IMR-90 (cell line): ENCODE data around the gene H1-8. TPM values are rescaled to one million over a fixed set of nuclear protein-coding genes. Genes with fewer than 3 reads are reported as not detected.

Experiments
- ATAC-seq: fragments of 200-7000 bp; cut with Tn5 transposase; 2 replicates; pipeline ENCODE4 v1.9.1; 2020; ENCODE audit warnings: low read depth, mild to moderate bottlenecking, moderate library complexity
- BruUV-seq: library from RNA; stranded (reverse); fragments of 400-500 nt; replicated peaks from 2 replicates; lab custom pipeline; 2021; lab: Mats Ljungman, UMichigan
- CTCF ChIA-PET: fragments of 300-600 bp; formaldehyde crosslinking; extraction: SDS; loops from one replicate; lab custom pipeline; 2021; ENCODE audit warnings: antibody characterized with exemption; lab: Yijun Ruan, JAX
- POLR2A ChIA-PET: fragments of 300-600 bp; sonication (Branson Sonifier 250); formaldehyde crosslinking; loops from one replicate; lab custom pipeline; 2022; ENCODE audit warnings: antibody characterized with exemption; ENCODE audit not compliant: unreplicated experiment; lab: Charles Lee
- DNase-seq: peaks from one replicate; pipeline ENCODE4 v3.0.0; 2013
- H2AFZ ChIP-seq: replicated peaks from 2 replicates; pipeline ENCODE3; 2013; ENCODE audit warnings: low read length, mild to moderate bottlenecking; ENCODE audit not compliant: poor library complexity
- H2AK5ac ChIP-seq: 2 replicates; pipeline ENCODE4 v1.6.1; 2013; ENCODE audit warnings: low read depth, low read length, inconsistent platforms
- H2AK9ac ChIP-seq: replicated peaks from 2 replicates; pipeline ENCODE3; 2013; ENCODE audit warnings: mild to moderate bottlenecking, low read depth, low read length, moderate library complexity; ENCODE audit not compliant: poor library complexity
- H2BK120ac ChIP-seq: 2 replicates; pipeline ENCODE4 v1.6.1; 2013; ENCODE audit warnings: low read depth, low read length, inconsistent platforms
- H2BK15ac ChIP-seq: 3 replicates; pipeline ENCODE4 v1.6.1; 2013; ENCODE audit warnings: low read depth, low read length, inconsistent platforms
- H2BK20ac ChIP-seq: 2 replicates; pipeline ENCODE4 v1.6.1; 2013; ENCODE audit warnings: low read depth, mild to moderate bottlenecking, inconsistent platforms, low read length, moderate library complexity
- H2BK5ac ChIP-seq: 2 replicates; pipeline ENCODE4 v1.6.1; 2013; ENCODE audit warnings: mild to moderate bottlenecking, low read depth, low read length, inconsistent platforms; ENCODE audit not compliant: poor library complexity, severe bottlenecking
- H3K14ac ChIP-seq: replicated peaks from 2 replicates; pipeline ENCODE4 v1.6.1; 2013; ENCODE audit warnings: low read depth, low read length, inconsistent platforms
- H3K18ac ChIP-seq: 2 replicates; pipeline ENCODE4 v1.6.1; 2013; ENCODE audit warnings: low read depth, low read length, control low read depth
- H3K23ac ChIP-seq: 2 replicates; pipeline ENCODE4 v1.6.1; 2013; ENCODE audit warnings: low read depth, low read length, inconsistent platforms
- H3K27ac ChIP-seq: 2 replicates; pipeline ENCODE4 v1.5.1; 2013; ENCODE audit warnings: mild to moderate bottlenecking, control low read depth, low read length; ENCODE audit not compliant: insufficient read depth
- H3K27me3 ChIP-seq: 2 replicates; pipeline ENCODE4 v1.6.1; 2013; ENCODE audit warnings: low read length; ENCODE audit not compliant: control insufficient read depth, insufficient read depth
- H3K36me3 ChIP-seq: 2 replicates; pipeline ENCODE4 v1.6.1; 2013; ENCODE audit warnings: low read length, mixed read lengths; ENCODE audit not compliant: control insufficient read depth, insufficient read depth
- H3K4ac ChIP-seq: 2 replicates; pipeline ENCODE4 v1.6.1; 2013; ENCODE audit warnings: low read depth, low read length, inconsistent platforms
- H3K4me1 ChIP-seq: 2 replicates; pipeline ENCODE4 v1.6.1; 2013; ENCODE audit warnings: low read length, mixed read lengths; ENCODE audit not compliant: control insufficient read depth, insufficient read depth
- H3K4me2 ChIP-seq: 2 replicates; pipeline ENCODE4 v1.6.1; 2013; ENCODE audit warnings: low read depth, mild to moderate bottlenecking, control low read depth, low read length, moderate library complexity
- H3K4me3 ChIP-seq: 2 replicates; pipeline ENCODE4 v1.5.1; 2013; ENCODE audit warnings: low read depth, mild to moderate bottlenecking, control low read depth, low read length, moderate library complexity; ENCODE audit not compliant: insufficient read depth
- H3K56ac ChIP-seq: 2 replicates; pipeline ENCODE4 v1.6.1; 2013; ENCODE audit warnings: low read length, inconsistent platforms; ENCODE audit not compliant: insufficient read depth; ENCODE audit errors: extremely low read depth
- H3K79me1 ChIP-seq, 2 experiments: 2 replicates each; pipeline ENCODE4 v1.6.1; 2013; ENCODE audit warnings: low read length in 2 of 2, inconsistent platforms in 1 of 2, low read depth in 1 of 2
- H3K9ac ChIP-seq: 2 replicates; pipeline ENCODE4 v1.6.1; 2013; ENCODE audit warnings: low read depth, low read length, control low read depth
- H3K9me1 ChIP-seq: 2 replicates; pipeline ENCODE4 v1.6.1; 2013; ENCODE audit warnings: low read length, inconsistent platforms; ENCODE audit not compliant: insufficient read depth
- H3K9me3 ChIP-seq: 2 replicates; pipeline ENCODE4 v1.6.1; 2013; ENCODE audit warnings: low read length; ENCODE audit not compliant: control insufficient read depth, insufficient read depth
- H4K20me1 ChIP-seq: 2 replicates; pipeline ENCODE4 v1.6.1; 2013; ENCODE audit warnings: low read length, inconsistent platforms; ENCODE audit not compliant: insufficient read depth
- H4K5ac ChIP-seq: 2 replicates; pipeline ENCODE4 v1.6.1; 2013; ENCODE audit warnings: mild to moderate bottlenecking, low read depth, low read length, control low read depth
- H4K8ac ChIP-seq, 2 experiments: 2 replicates each; pipeline ENCODE4 v1.6.1; 2013; ENCODE audit warnings: low read depth in 2 of 2, low read length in 2 of 2, control low read depth in 1 of 2, inconsistent platforms in 1 of 2
- H4K91ac ChIP-seq: 2 replicates; pipeline ENCODE4 v1.6.1; 2013; ENCODE audit warnings: low read depth, low read length, inconsistent platforms; ENCODE audit not compliant: insufficient read depth
- CHD1 ChIP-seq: IDR thresholded peaks from 2 replicates; pipeline ENCODE4 v1.6.1; 2012; ENCODE audit warnings: low read depth, low read length, improper control_type of control experiment
- RFX5 ChIP-seq: IDR thresholded peaks from 2 replicates; pipeline ENCODE4 v1.8.0; 2012; ENCODE audit warnings: low read depth, mild to moderate bottlenecking, low read length, moderate library complexity
- WGBS, 2 experiments: methylation state at CpG; one replicate each; pipeline versions ENCODE4 v1.1.5 to v1.1.7; 2013; ENCODE audit warnings: missing lambda C conversion rate in 2 of 2; ENCODE audit not compliant: insufficient read length in 1 of 2; ENCODE audit errors: extremely low coverage in 2 of 2; 5-methylcytosine and 5-hydroxymethylcytosine counted together
- dilution Hi-C: fragments of 300-500 bp; cut with HindIII; formaldehyde crosslinking; loops from one replicate; pipeline ENCODE4 v1.14.3; 2018; ENCODE audit warnings: low sequenced_read_pairs; ENCODE audit not compliant: unreplicated experiment
- in situ Hi-C: fragments of 300-500 bp; cut with MboI; formaldehyde crosslinking; loops from 3 replicates; pipeline ENCODE4 v1.14.3; 2019; ENCODE audit warnings: low sequenced_read_pairs, inconsistent platforms, mixed read lengths
- intact Hi-C: fragments of 100-400 bp; cut with micrococcal nuclease; formaldehyde crosslinking; loops from 2 replicates; pipeline ENCODE4 v1.10.0; 2022
- polyA plus RNA-seq, 3 experiments: library from polyadenylated mRNA; depleted of rRNA; stranded (reverse); fragments of >200 nt; gene quantifications; 2 replicates each; pipeline ENCODE4 v1.2.3, GENCODE V29; 2012; ENCODE audit warnings: low replicate concordance in 1 of 3
- total RNA-seq: library from RNA; depleted of rRNA; stranded (reverse); fragments of >200 nt; gene quantifications from 2 replicates; pipeline ENCODE4 v1.2.3, GENCODE V29; 2012
- TF ChIP-seq, protein P1 (sequence below): fragments of 150-350 bp; IDR thresholded peaks from 2 replicates; pipeline ENCODE4 v1.6.1; 2017; ENCODE audit warnings: mild to moderate bottlenecking, antibody characterized with exemption, low read length, low read depth

The H1-8 gene
- total and polyA plus RNA-seq, 2 of the 4 experiments (the other 2 are of a cell fraction), result not detected

DNA sequence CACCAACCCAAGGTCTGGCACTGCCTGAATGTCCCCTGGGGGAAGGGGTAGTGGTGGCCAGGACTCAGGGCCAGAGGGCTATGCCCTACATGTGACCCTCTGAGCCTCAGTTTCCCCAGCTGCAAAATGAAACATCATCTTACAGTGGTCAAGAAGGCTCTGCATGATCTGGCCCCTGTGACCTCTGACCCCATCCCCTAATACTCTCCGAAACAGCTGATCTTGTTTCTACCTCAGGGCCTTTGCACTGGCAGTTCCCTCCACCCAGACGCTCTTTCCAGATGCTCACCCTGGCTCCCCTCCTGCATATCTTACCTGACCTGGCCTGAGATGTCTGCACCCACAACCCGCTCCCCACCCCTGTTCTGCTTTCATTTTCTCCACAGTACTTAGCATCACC lies 41.7 kb downstream of the H1-8 start:
- in situ Hi-C loops (no loop called here), dilution Hi-C loops (no loop called here)
- H2AFZ ChIP-seq, result peak overlapping the region; percentile 21

More for the DNA sequence above, 41.7 kb downstream of the H1-8 start:
- Histone ChIP-seq H2AK5ac (no peak overlapping the region), H3K79me1 (peaks cover 2 to 45% of the 10 kb centered on the region in 2 experiments), H3K18ac (no peak overlapping the region), H3K9me1 (0 out of 2 replicates have a peak, but pooled peaks cover 2% of the 10 kb centered on the region), H4K8ac (no peak overlapping the region), H2AK9ac (no peak overlapping the region), H2BK20ac (no peak overlapping the region), H3K56ac (no peak overlapping the region), H3K27me3 (no peaks in the 10 kb centered on the region), H2BK5ac (no peak overlapping the region), H3K4me2 (no peak overlapping the region), H3K9ac (no peak overlapping the region), H4K91ac (no peak overlapping the region), H3K23ac (no peak overlapping the region), H2BK15ac (no peak overlapping the region), H3K4me3 (no peak overlapping the region), H3K27ac (no peak overlapping the region), H3K9me3 (no peaks in the 10 kb centered on the region), H3K4ac (no peak overlapping the region), H4K20me1 (peaks cover 4% of the 10 kb centered on the region), H3K4me1 (peaks cover 6% of the 10 kb centered on the region; the same call in 1 of the 2 replicates), H4K5ac (no peak overlapping the region), H3K36me3 (peaks cover 25% of the 10 kb centered on the region), H3K14ac (no peak overlapping the region), H2BK120ac (no peak overlapping the region)
- ChIA-PET CTCF (no interaction called here), POLR2A (no interaction called here)
- intact Hi-C loops, result no loop called here
- no peak for DNase-seq
- no TSS peak for BruUV-seq
- TF ChIP-seq, protein P1, sequence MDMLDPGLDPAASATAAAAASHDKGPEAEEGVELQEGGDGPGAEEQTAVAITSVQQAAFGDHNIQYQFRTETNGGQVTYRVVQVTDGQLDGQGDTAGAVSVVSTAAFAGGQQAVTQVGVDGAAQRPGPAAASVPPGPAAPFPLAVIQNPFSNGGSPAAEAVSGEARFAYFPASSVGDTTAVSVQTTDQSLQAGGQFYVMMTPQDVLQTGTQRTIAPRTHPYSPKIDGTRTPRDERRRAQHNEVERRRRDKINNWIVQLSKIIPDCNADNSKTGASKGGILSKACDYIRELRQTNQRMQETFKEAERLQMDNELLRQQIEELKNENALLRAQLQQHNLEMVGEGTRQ, result no peak
- TF ChIP-seq RFX5 (no peak), CHD1 (no peak)
- 63% methylated on average over 2 of the region's 3 CpGs; no CpG with 5 or more reads in 1 of the 2 experiments for WGBS, 2 experiments
- no peak for ATAC-seq
